ENCODE results near the gene FABP1.

- TF ChIP-seq CTCF (IDR thresholded peaks at IDR 0.05) (no peak), MAFK (IDR thresholded peaks at IDR 0.05; ENCODE audit: partially characterized antibody) (no peak), JUNB (IDR thresholded peaks at IDR 0.05) (no peak), HDAC2 (IDR thresholded peaks at IDR 0.05) (no peak), POLR2A (IDR thresholded peaks at IDR 0.05; ENCODE audit: low read length) (no peak), RAD21 (conservative IDR thresholded peaks at IDR 0.05 in 1 of 2, IDR thresholded peaks at IDR 0.05 in 1 of 2) (no peak), SREBF2 (IDR thresholded peaks at IDR 0.05) (no peak)
Measured at GRCh38 chr2:88090446-88091283, 37.2 kb downstream of the FABP1 start.
